Astrocyte of the spinal cord (primary cell): ENCODE measurements around the gene SPTLC3.

ENCODE experiments used
- DNase-seq: peaks from one replicate; pipeline ENCODE4 v3.0.0; 2011; ENCODE audit warnings: low read depth, low spot score
- H3K4me3 ChIP-seq: 2 replicates; pipeline ENCODE4 v1.5.1; 2011; ENCODE audit warnings: low read depth, mild to moderate bottlenecking, low read length, moderate library complexity
- CTCF ChIP-seq: IDR thresholded peaks from 2 replicates; pipeline ENCODE4 v1.5.1; 2012; ENCODE audit warnings: low read depth, mild to moderate bottlenecking, low read length, inconsistent platforms
- in situ Hi-C: cut with HindIII; loops from 2 replicates; pipeline ENCODE4 v1.10.0; 2017; ENCODE audit warnings: low sequenced_read_pairs

The SPTLC3 gene

GRCh38 chr20:13199279-13199678 is 190.5 kb downstream of the SPTLC3 start:
- TF ChIP-seq CTCF: no peak
- H3K4me3 ChIP-seq: no peak overlapping the region
- no peak for DNase-seq
- in situ Hi-C loops: no loop called here

GRCh38 chr20:13200767-13201500 is 192.2 kb downstream of the SPTLC3 start:
- DNase-seq: no peak
- no peak overlapping the region for H3K4me3 ChIP-seq
- TF ChIP-seq CTCF: no peak
- in situ Hi-C loops: no loop called here

- DNase-seq: no peak
- TF ChIP-seq CTCF: no peak
- in situ Hi-C loops: no loop called here
- no peak overlapping the region for H3K4me3 ChIP-seq
These were observed 193.8 kb downstream of the SPTLC3 start for GRCh38 chr20:13202565-13202964.

GRCh38 chr20:13205425-13205824 is 196.7 kb downstream of the SPTLC3 start:
- DNase-seq: no peak
- TF ChIP-seq CTCF: no peak
- in situ Hi-C loops: no loop called here
- no peak overlapping the region for H3K4me3 ChIP-seq

- no peak overlapping the region for H3K4me3 ChIP-seq
- TF ChIP-seq CTCF: no peak
- no peak for DNase-seq
- in situ Hi-C loops: no loop called here
These were observed 197.2 kb downstream of the SPTLC3 start for GRCh38 chr20:13205848-13206434.

- no peak for DNase-seq
- no peak overlapping the region for H3K4me3 ChIP-seq
- in situ Hi-C loops: no loop called here
- no peak for TF ChIP-seq CTCF
These were observed 198.2 kb downstream of the SPTLC3 start for GRCh38 chr20:13207016-13207415.
